ENCODE measurements around the gene NRBP1.

Gene NRBP1

GRCh38 chr2:27461118-27461517, 32.7 kb downstream of the NRBP1 start:
- no peak for TF ChIP-seq CTCF (IDR thresholded peaks at IDR 0.05; ENCODE audit: low read depth, low read length)
- no peak overlapping the region for H3K4me3 ChIP-seq (ENCODE audit: low read depth, low read length)
- H3K9me3 ChIP-seq = no peaks in the 10 kb centered on the region
- no peaks in the 10 kb centered on the region for H3K4me1 ChIP-seq
- no peaks in the 10 kb centered on the region for H3K27me3 ChIP-seq
- DNase-seq = no peak
- H3K36me3 ChIP-seq = peaks cover 23% of the 10 kb centered on the region

GRCh38 chr2:27464443-27464842, 36.0 kb downstream of the NRBP1 start:
- Histone ChIP-seq H3K36me3 (peaks cover 4% of the 10 kb centered on the region), H3K27me3 (no peaks in the 10 kb centered on the region), H3K4me3 (ENCODE audit: low read depth, low read length) (no peak overlapping the region), H3K4me1 (no peaks in the 10 kb centered on the region), H3K9me3 (no peaks in the 10 kb centered on the region)
- no peak for TF ChIP-seq CTCF (IDR thresholded peaks at IDR 0.05; ENCODE audit: low read depth, low read length)
- no peak for DNase-seq

- Histone ChIP-seq H3K4me1 (no peaks in the 10 kb centered on the region), H3K9me3 (no peaks in the 10 kb centered on the region), H3K4me3 (ENCODE audit: low read depth, low read length) (no peak overlapping the region), H3K27me3 (no peaks in the 10 kb centered on the region), H3K36me3 (peaks cover 17% of the 10 kb centered on the region)
- TF ChIP-seq CTCF (IDR thresholded peaks at IDR 0.05; ENCODE audit: low read depth, low read length) = no peak
- DNase-seq = no peak
These were observed 43.5 kb downstream of the NRBP1 start for GRCh38 chr2:27471961-27472360.

- Histone ChIP-seq H3K4me3 (ENCODE audit: low read depth, low read length) (no peak overlapping the region), H3K9me3 (no peaks in the 10 kb centered on the region), H3K4me1 (no peaks in the 10 kb centered on the region), H3K27me3 (no peaks in the 10 kb centered on the region), H3K36me3 (peaks cover 3% of the 10 kb centered on the region)
- no peak for TF ChIP-seq CTCF (IDR thresholded peaks at IDR 0.05; ENCODE audit: low read depth, low read length)
- DNase-seq = no peak
These were observed 57.1 kb downstream of the NRBP1 start for GRCh38 chr2:27485496-27485895.

- H3K27me3 ChIP-seq = peaks cover 2% of the 10 kb centered on the region
- DNase-seq = no peak
- H3K4me3 ChIP-seq (ENCODE audit: low read depth, low read length) = peak overlapping the region; percentile 96
- no peaks in the 10 kb centered on the region for H3K4me1 ChIP-seq
- no peaks in the 10 kb centered on the region for H3K9me3 ChIP-seq
- H3K36me3 ChIP-seq = no peaks in the 10 kb centered on the region; the same call in 1 of the 2 replicates
- no peak for TF ChIP-seq CTCF (IDR thresholded peaks at IDR 0.05; ENCODE audit: low read depth, low read length)
These were observed 60.7 kb downstream of the NRBP1 start for GRCh38 chr2:27489118-27489497.

GRCh38 chr2:27489498-27490397, 61.3 kb downstream of the NRBP1 start, which contains the start of gene IFT172:
TSS of gene IFT172 (minus strand) at chr2:27489743. CDS start at chr2:27489653, 90 bp downstream.
- Histone ChIP-seq H3K36me3 (no peaks in the 10 kb centered on the region), H3K4me3 (ENCODE audit: low read depth, low read length) (peak within 1 kb of the TSS; percentile 96), H3K4me1 (no peaks in the 10 kb centered on the region), H3K27me3 (peaks cover 8% of the 10 kb centered on the region), H3K9me3 (no peaks in the 10 kb centered on the region)
- peak; percentile 99 for DNase-seq
- no peak for TF ChIP-seq CTCF (IDR thresholded peaks at IDR 0.05; ENCODE audit: low read depth, low read length)

Data from BE2C (cell line).